Left kidney (tissue), 2 donors: Measurements from ENCODE around the gene MEAK7. TPM values are rescaled to one million over a fixed set of nuclear protein-coding genes. Genes with fewer than 3 reads are reported as not detected.

Experiments used
- DNase-seq: peaks from one replicate; pipeline ENCODE4 v3.0.0-alpha.2; 2013
- polyA plus RNA-seq: library from polyadenylated mRNA; unstranded; fragments of 120-200 nt; gene quantifications from one replicate; pipeline ENCODE4 v1.2.1, GENCODE V29; 2013; ENCODE audit not compliant: insufficient read length

MEAK7 gene
- polyA plus RNA-seq, 1 donor, result 20.3 TPM

DNA sequence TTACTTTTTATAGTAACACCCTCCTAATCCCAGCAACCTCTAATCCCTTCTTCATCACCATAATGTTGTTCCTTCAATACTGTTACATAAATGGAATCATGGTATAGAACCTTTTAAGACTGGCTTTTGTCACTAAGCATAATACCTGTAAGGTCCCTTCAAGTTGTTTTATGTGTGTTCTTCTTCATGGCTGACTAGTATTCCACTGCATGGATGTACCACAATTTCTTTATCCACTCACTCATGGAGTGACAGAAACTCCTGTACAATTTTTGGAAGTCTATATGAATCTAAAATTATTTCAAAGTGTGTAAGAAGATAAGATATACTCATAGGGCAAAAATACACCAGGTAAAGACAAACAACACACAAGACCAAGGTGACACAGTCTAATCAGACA lies 36.8 kb downstream of the MEAK7 start:
- DNase-seq, result no peak

GRCh38 chr16:84467256-84467655 lies 37.2 kb downstream of the MEAK7 start:
- no peak for DNase-seq

- DNase-seq, result no peak
Measured at GRCh38 chr16:84466692-84467091, 37.8 kb downstream of the MEAK7 start.

DNA sequence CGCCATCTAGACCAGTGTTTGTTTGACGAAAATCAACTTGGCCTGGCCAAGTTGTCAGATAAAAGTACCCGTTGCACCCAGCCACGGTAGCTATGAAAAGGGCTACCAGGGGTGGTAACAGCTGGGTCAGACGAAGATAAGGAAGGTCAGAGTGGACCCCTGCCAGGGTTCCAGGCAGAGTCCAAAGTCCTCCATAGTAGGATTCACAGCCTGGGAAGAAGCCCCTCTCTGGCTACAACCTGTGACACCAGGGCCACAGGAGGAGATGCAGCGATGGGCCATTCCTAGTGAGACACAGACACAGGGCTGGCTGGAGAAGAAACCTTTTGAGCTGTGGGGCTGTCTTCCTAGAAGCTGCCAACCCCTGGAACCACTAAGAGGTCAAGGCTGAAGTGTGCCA lies 39.3 kb downstream of the MEAK7 start:
- no peak for DNase-seq

- DNase-seq, result no peak
Measured at GRCh38 chr16:84464116-84464515, 40.3 kb downstream of the MEAK7 start.

DNA sequence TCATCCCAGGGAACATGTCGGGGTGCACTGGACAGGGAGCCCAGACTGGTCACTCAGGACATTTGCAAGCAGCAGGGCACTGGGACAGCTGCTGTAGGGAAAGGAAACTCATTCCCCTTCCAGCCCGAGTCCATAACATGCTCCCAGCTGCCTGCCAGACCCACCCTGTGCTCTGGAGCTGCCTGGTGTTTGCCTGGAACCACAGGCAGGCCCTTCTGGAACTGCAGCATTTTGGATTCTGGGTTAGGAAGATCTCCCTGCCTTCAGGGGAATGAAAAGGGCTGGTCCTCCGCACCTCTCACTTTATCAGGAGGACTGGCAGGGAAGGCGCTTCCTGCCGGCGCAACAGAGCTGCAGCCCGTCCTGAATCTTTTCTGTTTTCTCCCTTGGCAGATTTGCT lies 41.2 kb downstream of the MEAK7 start:
- DNase-seq, result no peak

DNA sequence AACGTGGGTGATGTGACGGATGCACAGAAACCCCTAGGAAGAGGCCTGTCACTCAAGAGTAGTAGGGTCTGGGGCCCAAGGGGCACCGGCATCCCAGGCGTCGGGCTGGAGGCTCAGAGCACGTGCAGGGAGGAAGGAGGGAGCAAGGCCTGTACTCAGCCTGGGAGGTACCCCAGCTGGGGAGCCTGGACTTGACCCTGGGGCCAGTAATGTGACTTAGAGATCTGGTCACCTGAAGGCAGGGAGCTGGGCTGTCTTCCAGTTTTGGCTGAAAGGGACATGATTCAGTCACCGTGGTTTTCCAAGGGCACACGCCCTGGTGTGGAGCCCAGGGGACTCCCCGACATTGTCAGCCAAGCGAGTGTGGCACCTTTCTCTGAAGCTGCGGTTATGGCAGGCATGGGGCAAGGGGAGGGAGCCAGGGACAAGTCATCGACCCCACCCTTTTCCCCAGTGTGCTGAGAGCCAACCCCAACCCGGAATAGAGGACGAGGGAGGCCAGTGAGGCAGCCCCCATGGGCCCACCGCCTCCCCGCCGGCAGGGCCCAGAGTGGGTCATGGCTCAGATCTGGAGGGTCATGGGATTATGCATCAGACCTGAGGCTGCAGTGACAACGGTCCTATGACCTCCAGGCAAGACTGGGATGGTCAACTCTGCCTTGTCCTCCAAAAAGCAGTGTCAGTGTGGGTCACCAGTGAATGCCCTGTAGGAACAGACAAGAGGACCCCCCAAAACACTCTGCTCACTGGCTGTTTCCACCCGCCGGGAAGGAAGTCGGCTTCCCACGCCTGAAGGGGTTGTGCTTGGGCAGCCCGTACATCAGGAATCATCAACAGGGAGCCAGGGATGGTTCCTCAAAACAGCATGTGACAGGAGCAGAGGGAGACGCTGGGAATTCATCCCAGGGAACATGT lies 41.9 kb downstream of the MEAK7 start:
- DNase-seq, result no peak

DNA sequence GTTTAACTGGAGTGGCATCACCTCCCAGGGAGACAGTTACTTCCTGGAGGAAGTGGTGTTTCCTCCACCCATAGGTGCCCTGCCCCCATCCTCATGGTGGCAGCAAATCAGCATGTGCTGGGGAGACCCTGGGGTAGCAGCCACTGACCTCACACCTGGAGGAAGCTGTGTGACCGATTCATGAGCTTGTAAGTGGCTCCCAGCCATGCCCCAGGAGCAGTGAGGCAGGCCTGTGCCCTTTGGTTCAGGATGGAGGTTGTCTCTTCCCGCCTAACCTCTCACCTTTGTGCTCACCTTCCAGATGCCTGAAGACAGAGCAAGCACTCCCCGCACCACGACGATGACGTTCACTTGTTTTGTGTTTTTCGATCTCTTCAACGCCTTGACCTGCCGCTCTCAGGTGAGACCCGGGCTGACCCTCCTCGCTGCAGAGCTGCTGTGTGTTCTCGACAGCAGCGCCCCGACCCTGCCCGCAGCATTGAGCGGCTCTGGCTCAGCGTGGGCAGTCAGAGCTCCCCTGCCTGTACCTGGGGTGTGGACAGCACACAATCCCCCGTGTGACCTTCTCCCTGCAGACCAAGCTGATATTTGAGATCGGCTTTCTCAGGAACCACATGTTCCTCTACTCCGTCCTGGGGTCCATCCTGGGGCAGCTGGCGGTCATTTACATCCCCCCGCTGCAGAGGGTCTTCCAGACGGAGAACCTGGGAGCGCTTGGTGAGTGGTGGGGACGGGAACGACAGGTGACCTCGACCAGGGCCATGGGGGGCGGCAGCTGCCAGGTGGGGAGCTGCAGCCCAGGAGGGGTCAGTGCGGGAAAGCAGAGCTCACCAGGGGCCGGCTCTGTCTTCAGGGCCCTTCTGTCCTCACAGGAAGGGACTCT lies 42.8 kb downstream of the MEAK7 start:
- DNase-seq, result no peak

- DNase-seq, result no peak
Measured at GRCh38 chr16:84461029-84461412, 43.4 kb downstream of the MEAK7 start.

DNA sequence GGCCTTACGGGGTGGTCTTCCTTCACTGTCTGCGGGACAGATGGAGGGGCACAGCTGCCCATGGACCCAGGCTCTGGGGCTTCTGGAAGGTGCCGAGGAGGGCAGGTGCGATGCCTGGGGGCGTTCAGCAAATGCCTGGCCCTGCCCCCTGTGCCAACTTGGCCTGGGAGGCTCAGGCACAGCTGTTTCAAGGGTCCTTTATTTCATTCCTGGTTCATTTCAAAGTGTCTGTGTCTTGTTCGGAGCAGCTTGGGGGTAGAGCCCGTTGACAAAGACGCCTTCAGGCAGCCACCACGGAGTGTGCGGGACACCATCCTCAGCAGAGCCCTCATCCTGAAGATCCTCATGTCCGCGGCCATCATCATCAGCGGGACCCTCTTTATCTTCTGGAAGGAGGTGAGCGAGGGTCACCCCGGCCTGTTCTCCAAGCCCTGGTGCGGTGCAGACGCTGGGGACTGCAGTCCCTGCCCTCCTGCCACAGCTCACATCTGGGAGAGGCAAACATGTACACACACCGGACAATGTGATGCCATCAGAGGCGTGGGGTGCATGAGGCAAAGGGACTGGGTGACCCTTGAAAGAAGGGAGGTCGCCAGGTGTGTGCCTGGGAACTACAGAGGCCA lies 43.9 kb downstream of the MEAK7 start:
- no peak for DNase-seq

- no peak for DNase-seq
Measured at GRCh38 chr16:84459941-84460405, 44.5 kb downstream of the MEAK7 start.

- DNase-seq, result no peak
Measured at GRCh38 chr16:84459533-84459894, 44.9 kb downstream of the MEAK7 start.

- DNase-seq, result no peak
Measured at GRCh38 chr16:84458606-84459532, 45.6 kb downstream of the MEAK7 start.

- DNase-seq, result no peak
Measured at GRCh38 chr16:84455031-84455430, 49.4 kb downstream of the MEAK7 start.

Other genes starting within 250 kb of the MEAK7 start
- 2.6 TPM for gene WFDC1, start 209.8 kb downstream of the MEAK7 start, polyA plus RNA-seq
- gene ATP2C2, start 136.1 kb downstream of the MEAK7 start, polyA plus RNA-seq, result 1.4 TPM
- gene COTL1, start 113.4 kb upstream of the MEAK7 start, polyA plus RNA-seq, result 120 TPM
- 30.0 TPM for gene KLHL36, start 143.9 kb upstream of the MEAK7 start, polyA plus RNA-seq
- gene USP10, start 195.3 kb upstream of the MEAK7 start, polyA plus RNA-seq, result 137 TPM